GM21723 (cell line): ENCODE results near the gene VWC2L.

Experiments
- ATAC-seq: cut with Tn5 transposase; IDR thresholded peaks from one replicate; pipeline ENCODE4 v1.9.1; 2021; ENCODE audit warnings: mild to moderate bottlenecking, moderate library complexity; ENCODE audit not compliant: unreplicated experiment

VWC2L gene

DNA sequence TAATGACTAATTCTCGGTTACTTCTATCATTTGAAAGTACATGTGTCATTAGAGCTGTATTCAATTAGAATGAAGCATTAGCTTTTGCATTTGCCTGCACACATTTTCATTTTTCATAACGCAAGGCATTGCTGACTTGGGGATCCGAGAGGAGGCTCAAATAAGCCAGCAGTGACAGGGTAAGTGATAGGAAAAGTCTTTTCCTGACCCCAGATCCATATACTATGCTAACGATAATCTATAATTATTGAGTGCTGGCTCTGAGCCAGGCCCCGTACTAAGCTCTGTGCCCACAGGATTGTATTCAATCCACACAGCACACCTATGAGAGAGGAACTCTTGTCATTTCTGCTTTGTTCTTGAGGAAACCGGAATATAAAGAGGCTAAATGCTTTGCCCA is 168.2 kb downstream of the VWC2L start:
- ATAC-seq: no peak

DNA sequence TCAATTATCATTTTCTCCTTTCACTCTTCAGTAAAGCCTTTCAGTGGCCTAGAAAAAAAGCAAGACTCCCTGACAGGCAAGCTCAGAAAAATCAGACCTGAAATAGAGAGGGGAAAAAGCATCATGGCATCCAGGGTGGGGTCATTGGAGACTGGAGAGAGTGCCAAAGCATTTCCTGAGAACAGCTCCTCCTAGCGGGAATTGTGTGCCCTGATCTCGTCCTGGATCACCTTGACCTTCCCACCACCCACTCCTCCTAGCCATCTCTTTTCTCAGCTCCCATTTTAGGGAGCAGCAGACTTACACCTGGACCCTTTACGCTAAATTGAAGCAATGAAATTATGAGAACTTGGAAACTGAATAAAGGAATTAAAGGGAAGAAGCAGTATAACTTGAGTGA is 176.6 kb downstream of the VWC2L start:
- no peak for ATAC-seq

DNA sequence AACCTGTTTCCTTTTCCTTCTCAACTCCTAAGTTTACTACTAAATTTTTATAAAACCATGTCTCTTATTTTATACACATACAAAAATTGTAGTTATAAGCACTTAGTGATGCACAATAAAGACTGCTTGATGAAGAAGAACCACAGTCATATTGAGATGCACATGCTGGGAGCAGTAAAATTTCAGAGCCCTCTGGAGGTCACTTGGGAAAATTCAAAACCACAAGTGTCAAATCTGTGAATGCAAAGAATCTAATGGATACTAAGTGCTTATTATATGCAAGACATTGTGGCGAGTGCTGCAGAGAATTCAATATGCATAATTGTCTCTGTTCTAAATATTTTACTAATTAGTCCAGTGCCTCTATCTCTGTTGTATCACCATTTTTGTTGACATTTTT is 180.5 kb downstream of the VWC2L start:
- no peak for ATAC-seq

DNA sequence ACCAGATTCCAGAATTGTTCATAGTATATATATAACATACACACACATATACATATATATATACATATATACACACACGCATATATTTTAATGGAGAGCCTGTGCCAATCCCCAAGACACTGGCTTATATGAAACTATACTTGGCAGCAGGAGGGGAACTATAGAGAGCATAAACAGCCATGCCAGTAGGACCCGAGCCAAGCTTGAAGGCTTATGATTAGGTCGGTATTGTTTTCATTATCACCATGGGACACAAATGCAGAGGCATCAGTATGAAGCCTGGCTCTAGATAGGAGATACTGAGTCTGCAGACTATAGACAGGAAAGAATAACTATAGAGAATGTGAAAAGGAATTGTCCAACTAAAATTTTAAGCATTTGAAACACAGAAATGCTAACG is 181.2 kb downstream of the VWC2L start:
- ATAC-seq: no peak

DNA sequence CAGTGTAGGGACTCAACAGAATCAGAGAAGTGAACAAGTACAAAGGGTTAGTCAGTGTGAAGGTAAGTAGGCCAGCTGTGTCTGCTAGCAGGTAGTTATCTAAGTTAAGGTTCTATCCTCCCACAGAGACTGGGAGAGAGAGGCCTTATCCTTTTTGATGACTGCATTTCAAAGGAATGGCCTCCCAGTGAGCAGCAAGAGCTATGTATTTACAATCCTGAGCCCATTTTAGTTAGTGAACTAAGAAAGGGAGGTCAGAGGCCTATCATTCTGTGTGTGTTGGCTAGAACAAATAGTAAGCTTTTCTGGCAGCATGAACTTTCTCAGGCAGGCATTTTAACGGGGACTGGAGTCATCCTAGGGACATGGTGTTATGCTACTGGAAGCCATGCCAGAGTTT is 182.9 kb downstream of the VWC2L start:
- no peak for ATAC-seq

DNA sequence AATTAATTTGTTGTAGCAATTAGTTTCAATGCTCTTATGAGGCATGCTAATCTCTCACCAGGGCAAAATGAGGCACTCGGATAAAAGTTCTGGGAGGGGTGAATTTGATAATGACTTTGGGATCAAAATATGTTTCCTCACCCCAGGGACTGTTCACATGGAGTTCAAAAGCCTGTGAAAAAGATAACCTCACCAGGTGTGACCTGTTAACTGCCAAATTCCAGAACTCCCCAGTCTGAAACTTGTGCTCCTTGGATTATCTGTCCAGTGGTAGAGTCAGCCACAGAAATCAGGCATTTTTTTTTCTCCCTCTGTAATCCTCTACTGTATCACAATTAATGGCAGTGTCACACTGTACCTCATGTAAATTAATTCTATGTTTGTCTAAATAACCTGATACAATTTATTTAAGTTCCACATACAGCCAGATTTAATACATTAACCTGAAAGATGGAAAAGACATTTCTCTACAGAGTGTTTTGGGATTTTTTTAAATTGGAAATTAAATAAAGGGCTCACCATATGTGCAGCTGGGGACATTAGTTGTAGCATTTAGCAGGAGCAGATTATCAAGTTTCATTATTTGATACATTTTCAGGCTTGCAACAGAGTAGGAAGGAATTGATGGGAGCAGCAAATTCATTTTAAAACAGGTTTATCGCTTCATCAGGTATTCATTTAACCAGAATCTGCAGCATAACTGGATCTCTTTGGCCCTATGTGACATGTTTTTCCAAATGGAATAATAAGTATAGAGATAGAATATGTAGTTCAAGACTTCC is 191.2 kb downstream of the VWC2L start:
- no peak for ATAC-seq

DNA sequence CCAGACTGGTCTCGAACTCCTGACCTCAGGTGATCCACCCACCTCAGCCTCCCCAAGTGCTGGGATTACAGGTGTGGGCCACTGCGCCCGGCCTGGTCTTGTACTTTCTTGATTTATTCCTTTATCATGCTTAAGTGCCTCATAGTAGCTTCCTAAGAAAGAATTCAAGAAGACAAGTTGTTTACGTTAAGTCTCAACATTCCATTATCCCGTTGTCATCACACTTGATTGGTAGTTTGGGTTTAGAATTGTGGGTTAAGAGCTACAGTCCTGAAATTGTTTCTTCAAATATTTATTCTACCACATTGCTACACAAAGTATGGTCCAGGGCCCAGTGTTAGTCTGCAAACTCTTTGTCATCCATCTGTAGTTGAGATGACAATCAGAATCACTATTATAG is 194.0 kb downstream of the VWC2L start:
- no peak for ATAC-seq

DNA sequence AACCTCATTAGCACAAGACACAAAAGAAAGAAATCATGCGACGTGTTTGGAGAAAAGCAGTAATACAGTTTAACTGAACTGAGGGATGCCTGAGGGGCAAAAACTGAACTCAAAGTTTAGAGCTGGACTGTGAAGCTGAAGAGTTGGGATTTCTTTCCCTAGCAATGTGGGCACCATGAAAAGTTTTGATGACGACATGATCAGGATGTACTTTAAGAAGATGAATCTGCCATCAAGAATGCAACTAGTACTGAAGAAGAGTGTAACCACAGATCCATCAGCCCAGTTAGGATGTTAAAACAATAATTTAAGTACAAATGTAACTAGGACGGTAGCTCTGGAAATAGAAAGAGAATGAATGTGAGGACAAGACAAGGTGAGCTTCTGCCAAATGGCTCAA is 196.2 kb downstream of the VWC2L start:
- no peak for ATAC-seq

DNA sequence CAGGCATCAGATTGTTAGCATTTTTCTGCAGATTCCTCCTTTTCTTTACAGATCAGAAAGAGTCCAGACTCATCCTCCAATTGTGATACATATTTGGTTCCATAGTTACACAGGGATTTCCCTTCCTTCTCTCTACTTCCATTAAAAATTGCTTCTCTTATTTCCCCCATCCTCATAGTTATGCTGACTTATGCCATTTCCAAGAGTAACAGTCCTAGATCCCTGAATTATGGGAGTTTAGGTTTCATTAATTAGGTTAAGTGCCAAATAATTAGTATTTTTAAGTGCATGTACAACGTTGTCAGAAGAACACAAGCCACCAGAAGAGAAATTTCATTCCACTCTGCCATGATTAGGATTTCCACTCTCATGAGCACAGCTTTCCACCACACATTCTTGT is 200.2 kb downstream of the VWC2L start:
- ATAC-seq: no peak

DNA sequence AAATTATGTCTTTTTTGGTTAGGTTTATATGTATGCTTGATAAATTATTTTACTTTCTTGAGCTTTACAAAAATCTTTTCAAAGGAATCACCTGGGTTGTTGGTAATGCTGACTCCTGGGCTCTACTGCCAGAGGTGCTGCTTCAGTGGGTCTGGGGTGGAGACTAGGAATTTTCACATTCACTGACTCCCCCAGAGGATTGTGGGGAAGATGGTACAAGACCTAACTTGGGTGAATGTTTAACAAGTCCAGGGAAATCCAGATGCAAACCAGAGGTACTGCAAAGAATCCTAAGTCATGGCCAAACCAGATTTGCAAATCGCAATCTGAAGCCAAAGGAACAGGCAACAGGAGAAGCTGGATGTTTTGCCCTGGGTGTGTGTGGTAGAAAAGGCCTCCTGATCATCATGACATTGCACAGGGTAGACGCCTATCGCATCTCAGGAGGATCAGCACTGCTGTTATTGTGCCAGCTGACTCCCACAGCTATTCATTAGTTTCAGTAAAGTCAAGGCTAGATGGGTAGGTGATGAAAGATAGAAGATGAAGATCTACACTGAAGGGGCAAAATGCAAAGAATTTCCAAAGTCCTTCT is 213.4 kb downstream of the VWC2L start:
- ATAC-seq: no peak

DNA sequence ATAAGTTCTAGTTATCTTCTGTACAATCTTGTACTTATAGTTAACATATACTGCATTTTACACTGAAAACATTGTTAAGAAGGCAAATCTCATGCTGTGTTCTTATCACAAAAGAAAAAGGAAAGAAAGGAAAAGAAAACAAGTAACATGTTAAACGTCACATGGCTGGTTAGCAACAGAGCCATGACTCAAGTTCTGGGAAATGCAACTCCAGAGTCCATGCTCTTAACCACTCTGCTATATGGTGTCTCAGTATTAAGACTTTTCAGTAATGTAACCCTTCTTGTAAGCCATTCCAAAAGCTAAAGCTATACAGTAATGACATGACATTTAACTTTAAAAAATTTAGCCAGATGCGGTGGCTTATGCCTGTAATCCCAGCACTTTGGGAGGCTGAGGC is 217.2 kb downstream of the VWC2L start:
- ATAC-seq: no peak
